HEK293 (cell line): ENCODE data around the gene EPHA2.

Experiments used
- GFI1B ChIP-seq: fragments of 450-650 bp; formaldehyde crosslinking; IDR thresholded peaks from 2 replicates; pipeline ENCODE4 v1.5.1; 2016; ENCODE audit warnings: missing biosample characterization, missing genetic modification characterization
- KLF1 ChIP-seq: fragments of 450-650 bp; formaldehyde crosslinking; IDR thresholded peaks from 2 replicates; pipeline ENCODE4 v1.5.1; 2016; ENCODE audit warnings: missing biosample characterization, missing genetic modification characterization
- PATZ1 ChIP-seq: fragments of 450-650 bp; formaldehyde crosslinking; IDR thresholded peaks from 2 replicates; pipeline ENCODE4 v1.5.1; 2016; ENCODE audit warnings: missing biosample characterization, missing genetic modification characterization
- TCF7L2 ChIP-seq: IDR thresholded peaks from 2 replicates; pipeline ENCODE4 v1.6.1; 2011; ENCODE audit warnings: low read depth, mild to moderate bottlenecking, inconsistent platforms, low read length, moderate library complexity, borderline replicate concordance
- ZNF155 ChIP-seq: fragments of 450-650 bp; formaldehyde crosslinking; IDR thresholded peaks from 2 replicates; pipeline ENCODE4 v1.5.1; 2016; ENCODE audit warnings: missing biosample characterization, missing genetic modification characterization
- ZNF391 ChIP-seq: fragments of 450-650 bp; formaldehyde crosslinking; IDR thresholded peaks from 2 replicates; pipeline ENCODE4 v1.5.1; 2016; ENCODE audit warnings: low read depth, missing biosample characterization, missing genetic modification characterization, borderline replicate concordance
- ZNF426 ChIP-seq: fragments of 450-650 bp; formaldehyde crosslinking; IDR thresholded peaks from 2 replicates; pipeline ENCODE4 v1.5.1; 2017; ENCODE audit warnings: missing biosample characterization, missing genetic modification characterization, mild to moderate bottlenecking, inconsistent platforms, moderate library complexity
- ZNF624 ChIP-seq: fragments of 450-650 bp; formaldehyde crosslinking; IDR thresholded peaks from 2 replicates; pipeline ENCODE4 v1.5.1; 2017; ENCODE audit warnings: missing biosample characterization, missing genetic modification characterization
- TF ChIP-seq, protein P1 (sequence below): fragments of 450-650 bp; formaldehyde crosslinking; IDR thresholded peaks from 2 replicates; pipeline ENCODE4 v1.5.1; 2016; ENCODE audit warnings: missing biosample characterization, missing genetic modification characterization

DNA sequence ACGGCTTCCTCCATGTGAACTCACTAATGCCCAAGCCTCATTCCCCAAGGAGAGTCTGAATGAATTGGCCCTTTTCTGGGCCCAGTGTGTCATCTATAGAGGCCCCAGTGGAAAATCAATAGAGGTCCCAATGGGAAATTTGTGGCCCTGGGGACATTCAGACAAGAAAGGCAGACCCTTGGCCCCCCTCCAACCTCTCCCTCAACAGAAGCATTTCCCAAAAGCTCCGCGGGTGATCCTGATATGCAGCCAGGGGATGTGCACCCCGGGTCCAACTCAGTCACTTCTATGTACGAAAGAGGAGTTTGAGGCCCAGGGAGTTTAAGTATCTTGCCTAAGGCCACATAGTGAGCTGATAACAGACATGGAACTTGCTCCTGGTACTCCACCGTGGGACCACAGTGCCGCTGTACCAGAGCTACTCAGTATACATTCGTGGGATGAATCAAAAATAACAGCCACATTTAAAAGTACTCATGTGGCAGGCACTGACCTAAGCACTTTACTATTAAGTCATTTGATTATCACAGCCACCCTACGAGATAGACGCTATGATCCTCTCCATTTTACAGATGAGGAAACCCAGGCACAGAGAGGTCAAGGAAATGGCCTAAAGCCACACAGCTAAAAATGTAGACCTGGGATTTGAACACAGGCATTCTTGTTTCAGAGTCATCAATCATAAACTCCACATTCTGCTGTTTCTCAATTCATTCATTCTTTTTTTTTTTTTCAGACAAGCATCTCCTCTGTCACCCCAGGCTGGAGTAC is 8.5 kb downstream of the EPHA2 start:
- TF ChIP-seq ZNF155 (tag by site-specific recombination) (no peak), PATZ1 (tag by site-specific recombination) (no peak), KLF1 (tag by site-specific recombination) (no peak), GFI1B (tag by site-specific recombination) (no peak), TCF7L2 (no peak), ZNF426 (tag by site-specific recombination) (no peak), ZNF624 (tag by site-specific recombination) (no peak), ZNF391 (tag by site-specific recombination) (no peak)
- TF ChIP-seq, protein P1, sequence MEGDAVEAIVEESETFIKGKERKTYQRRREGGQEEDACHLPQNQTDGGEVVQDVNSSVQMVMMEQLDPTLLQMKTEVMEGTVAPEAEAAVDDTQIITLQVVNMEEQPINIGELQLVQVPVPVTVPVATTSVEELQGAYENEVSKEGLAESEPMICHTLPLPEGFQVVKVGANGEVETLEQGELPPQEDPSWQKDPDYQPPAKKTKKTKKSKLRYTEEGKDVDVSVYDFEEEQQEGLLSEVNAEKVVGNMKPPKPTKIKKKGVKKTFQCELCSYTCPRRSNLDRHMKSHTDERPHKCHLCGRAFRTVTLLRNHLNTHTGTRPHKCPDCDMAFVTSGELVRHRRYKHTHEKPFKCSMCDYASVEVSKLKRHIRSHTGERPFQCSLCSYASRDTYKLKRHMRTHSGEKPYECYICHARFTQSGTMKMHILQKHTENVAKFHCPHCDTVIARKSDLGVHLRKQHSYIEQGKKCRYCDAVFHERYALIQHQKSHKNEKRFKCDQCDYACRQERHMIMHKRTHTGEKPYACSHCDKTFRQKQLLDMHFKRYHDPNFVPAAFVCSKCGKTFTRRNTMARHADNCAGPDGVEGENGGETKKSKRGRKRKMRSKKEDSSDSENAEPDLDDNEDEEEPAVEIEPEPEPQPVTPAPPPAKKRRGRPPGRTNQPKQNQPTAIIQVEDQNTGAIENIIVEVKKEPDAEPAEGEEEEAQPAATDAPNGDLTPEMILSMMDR (tag by site-specific recombination) = no peak
